ENCODE data around the gene NRN1. TPM values are rescaled to one million over a fixed set of nuclear protein-coding genes. Genes with fewer than 3 reads are reported as not detected.

Gene NRN1
- total RNA-seq, 1 experiment from 2014 or later, result 0.18 TPM

DNA sequence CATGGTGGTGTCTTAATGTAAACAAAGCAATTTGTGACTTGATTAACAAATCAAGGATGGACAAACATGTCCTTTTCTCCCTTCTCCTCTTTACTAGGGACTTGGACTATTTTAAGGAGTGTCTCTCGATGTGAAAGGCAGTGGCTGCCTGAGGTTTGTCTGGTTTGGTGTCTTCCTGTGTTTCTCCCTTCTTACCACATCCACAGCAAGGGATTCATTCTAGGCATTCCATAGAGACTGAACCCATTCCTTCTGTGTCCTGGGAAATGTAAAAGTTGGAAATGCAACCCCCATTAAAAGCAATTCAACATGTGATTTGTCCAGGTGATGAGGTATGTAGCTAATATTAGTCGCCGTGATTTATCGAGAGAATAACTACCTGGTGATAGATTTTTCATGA lies 15.9 kb downstream of the NRN1 start:
- Histone ChIP-seq H3K27ac (ENCODE audit: low read length) (no peak overlapping the region), H3K4me3 (ENCODE audit: low read depth in 2 of 2, low read length in 2 of 2) (no peak overlapping the region), H3K4me1 (ENCODE audit: control insufficient read depth, insufficient read depth, low read length) (no peaks in the 10 kb centered on the region), H3K27me3 (ENCODE audit: control insufficient read depth, insufficient read depth, low read length) (peaks cover 3% of the 10 kb centered on the region), H3K36me3 (ENCODE audit: control insufficient read depth, insufficient read depth, low read length) (no peaks in the 10 kb centered on the region), H3K9me3 (ENCODE audit: control insufficient read depth, insufficient read depth, low read depth, low read length) (no peaks in the 10 kb centered on the region)
- DNase-seq (ENCODE audit: low read depth, low spot score) (no peak), ATAC-seq (no peak)
- ChIA-PET CTCF (no interaction called here), POLR2A (no interaction called here)
- no TSS peak for BruUV-seq (replicated peaks)
- TF ChIP-seq, protein P1, sequence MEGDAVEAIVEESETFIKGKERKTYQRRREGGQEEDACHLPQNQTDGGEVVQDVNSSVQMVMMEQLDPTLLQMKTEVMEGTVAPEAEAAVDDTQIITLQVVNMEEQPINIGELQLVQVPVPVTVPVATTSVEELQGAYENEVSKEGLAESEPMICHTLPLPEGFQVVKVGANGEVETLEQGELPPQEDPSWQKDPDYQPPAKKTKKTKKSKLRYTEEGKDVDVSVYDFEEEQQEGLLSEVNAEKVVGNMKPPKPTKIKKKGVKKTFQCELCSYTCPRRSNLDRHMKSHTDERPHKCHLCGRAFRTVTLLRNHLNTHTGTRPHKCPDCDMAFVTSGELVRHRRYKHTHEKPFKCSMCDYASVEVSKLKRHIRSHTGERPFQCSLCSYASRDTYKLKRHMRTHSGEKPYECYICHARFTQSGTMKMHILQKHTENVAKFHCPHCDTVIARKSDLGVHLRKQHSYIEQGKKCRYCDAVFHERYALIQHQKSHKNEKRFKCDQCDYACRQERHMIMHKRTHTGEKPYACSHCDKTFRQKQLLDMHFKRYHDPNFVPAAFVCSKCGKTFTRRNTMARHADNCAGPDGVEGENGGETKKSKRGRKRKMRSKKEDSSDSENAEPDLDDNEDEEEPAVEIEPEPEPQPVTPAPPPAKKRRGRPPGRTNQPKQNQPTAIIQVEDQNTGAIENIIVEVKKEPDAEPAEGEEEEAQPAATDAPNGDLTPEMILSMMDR (IDR thresholded peaks at IDR 0.05), result no peak
- TF ChIP-seq TCF7L2 (IDR thresholded peaks at IDR 0.05; ENCODE audit: low read depth, low read length) (no peak), SIN3A (IDR thresholded peaks at IDR 0.05; ENCODE audit: borderline replicate concordance, insufficient read depth, low read depth, low read length) (no peak), POLR2AphosphoS5 (IDR thresholded peaks at IDR 0.05; ENCODE audit: low read depth, low read length) (no peak)
- TF ChIP-seq, protein P2, sequence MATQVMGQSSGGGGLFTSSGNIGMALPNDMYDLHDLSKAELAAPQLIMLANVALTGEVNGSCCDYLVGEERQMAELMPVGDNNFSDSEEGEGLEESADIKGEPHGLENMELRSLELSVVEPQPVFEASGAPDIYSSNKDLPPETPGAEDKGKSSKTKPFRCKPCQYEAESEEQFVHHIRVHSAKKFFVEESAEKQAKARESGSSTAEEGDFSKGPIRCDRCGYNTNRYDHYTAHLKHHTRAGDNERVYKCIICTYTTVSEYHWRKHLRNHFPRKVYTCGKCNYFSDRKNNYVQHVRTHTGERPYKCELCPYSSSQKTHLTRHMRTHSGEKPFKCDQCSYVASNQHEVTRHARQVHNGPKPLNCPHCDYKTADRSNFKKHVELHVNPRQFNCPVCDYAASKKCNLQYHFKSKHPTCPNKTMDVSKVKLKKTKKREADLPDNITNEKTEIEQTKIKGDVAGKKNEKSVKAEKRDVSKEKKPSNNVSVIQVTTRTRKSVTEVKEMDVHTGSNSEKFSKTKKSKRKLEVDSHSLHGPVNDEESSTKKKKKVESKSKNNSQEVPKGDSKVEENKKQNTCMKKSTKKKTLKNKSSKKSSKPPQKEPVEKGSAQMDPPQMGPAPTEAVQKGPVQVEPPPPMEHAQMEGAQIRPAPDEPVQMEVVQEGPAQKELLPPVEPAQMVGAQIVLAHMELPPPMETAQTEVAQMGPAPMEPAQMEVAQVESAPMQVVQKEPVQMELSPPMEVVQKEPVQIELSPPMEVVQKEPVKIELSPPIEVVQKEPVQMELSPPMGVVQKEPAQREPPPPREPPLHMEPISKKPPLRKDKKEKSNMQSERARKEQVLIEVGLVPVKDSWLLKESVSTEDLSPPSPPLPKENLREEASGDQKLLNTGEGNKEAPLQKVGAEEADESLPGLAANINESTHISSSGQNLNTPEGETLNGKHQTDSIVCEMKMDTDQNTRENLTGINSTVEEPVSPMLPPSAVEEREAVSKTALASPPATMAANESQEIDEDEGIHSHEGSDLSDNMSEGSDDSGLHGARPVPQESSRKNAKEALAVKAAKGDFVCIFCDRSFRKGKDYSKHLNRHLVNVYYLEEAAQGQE (IDR thresholded peaks at IDR 0.05; ENCODE audit: insufficient read depth in 1 of 2, low read depth in 2 of 2, low read length in 1 of 2), result no peak
- in situ Hi-C loops (cut with HindIII; ENCODE audit: low pct_unique_long_range_greater_than_20kb, low sequenced_read_pairs) (no loop called here), intact Hi-C loops (cut with micrococcal nuclease; ENCODE audit: unreplicated experiment) (loop anchor here (10.0 kb wide), 1 partner anchor 516 kb away; no protein-coding TSS in a partner anchor)

DNA sequence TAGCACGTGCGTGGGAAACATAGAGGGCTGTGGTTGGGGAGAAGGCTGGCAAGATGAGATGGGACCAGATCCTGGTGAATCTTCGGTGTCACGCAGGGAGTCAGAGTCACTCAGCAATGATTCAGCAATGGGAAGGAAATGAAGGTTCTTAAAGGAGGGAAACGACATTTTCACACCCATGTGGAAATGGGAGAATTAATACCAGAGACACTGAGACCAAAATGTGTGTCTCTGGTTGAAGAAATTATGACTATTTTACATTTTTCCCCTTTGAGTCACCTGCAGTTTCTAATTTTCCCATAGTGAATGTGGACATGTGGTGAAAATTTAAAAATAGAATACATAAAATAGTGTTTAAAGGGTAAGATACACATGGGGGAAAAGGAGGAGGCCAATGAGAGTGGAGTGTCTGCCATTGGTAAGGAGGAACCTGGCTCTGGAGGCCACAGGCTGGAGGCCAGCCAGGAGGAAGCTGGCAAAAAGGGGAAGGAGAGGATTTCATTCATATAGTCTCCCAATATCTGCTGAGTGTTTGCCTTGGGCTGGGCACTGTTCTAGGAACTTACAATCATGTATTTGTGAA lies 17.5 kb downstream of the NRN1 start:
- POLR2A ChIA-PET, result no interaction called here
- DNase-seq (ENCODE audit: low read depth, low spot score) (no peak), ATAC-seq (no peak)
- H3K36me3 ChIP-seq (ENCODE audit: control insufficient read depth, insufficient read depth, low read length), result no peaks in the 10 kb centered on the region
- no peak overlapping the region for H3K4me3 ChIP-seq (ENCODE audit: low read depth in 2 of 2, low read length in 2 of 2)
- no peaks in the 10 kb centered on the region for H3K4me1 ChIP-seq (ENCODE audit: control insufficient read depth, insufficient read depth, low read length)
- no TSS peak for BruUV-seq (replicated peaks)
- H3K27me3 ChIP-seq (ENCODE audit: control insufficient read depth, insufficient read depth, low read length), result peaks cover 5% of the 10 kb centered on the region
- intact Hi-C loops (cut with micrococcal nuclease; ENCODE audit: unreplicated experiment) (no loop called here), in situ Hi-C loops (cut with HindIII; ENCODE audit: low pct_unique_long_range_greater_than_20kb, low sequenced_read_pairs) (no loop called here)
- H3K27ac ChIP-seq (ENCODE audit: low read length), result no peak overlapping the region
- TF ChIP-seq, protein P1 (IDR thresholded peaks at IDR 0.05), result no peak
- TF ChIP-seq SIN3A (IDR thresholded peaks at IDR 0.05; ENCODE audit: borderline replicate concordance, insufficient read depth, low read depth, low read length), result no peak
- no peak for TF ChIP-seq TCF7L2 (IDR thresholded peaks at IDR 0.05; ENCODE audit: low read depth, low read length)
- no peak for TF ChIP-seq POLR2AphosphoS5 (IDR thresholded peaks at IDR 0.05; ENCODE audit: low read depth, low read length)
- TF ChIP-seq, protein P2 (IDR thresholded peaks at IDR 0.05; ENCODE audit: insufficient read depth in 1 of 2, low read depth in 2 of 2, low read length in 1 of 2), result no peak
- CTCF ChIA-PET, result interaction anchor here (0.7 kb wide), 1 partner anchor 568 kb away, joined by 3 read pairs; no protein-coding TSS in a partner anchor
- no peaks in the 10 kb centered on the region for H3K9me3 ChIP-seq (ENCODE audit: control insufficient read depth, insufficient read depth, low read depth, low read length)
